Tibial nerve (tissue), 4 donors: ENCODE data around the gene FAM228A. TPM values are rescaled to one million over a fixed set of nuclear protein-coding genes. Genes with fewer than 3 reads are reported as not detected.

Source experiments
- DNase-seq, 2 donors: peaks; one replicate each; pipeline ENCODE4 v3.0.0-alpha.2; 2019; ENCODE audit warnings: low spot score in 2 of 2
- H3K27ac ChIP-seq, 4 donors: fragments of 200-600 bp; sonication (generic) in 3 of 4; one replicate each; pipeline ENCODE4 v1.5.1; 2017 to 2019; ENCODE audit warnings: mild to moderate bottlenecking in 1 of 4
- H3K27me3 ChIP-seq, 2 donors: fragments of 200-600 bp; sonication (generic) in 1 of 2; one replicate each; pipeline versions ENCODE4 v1.5.1 to v1.6.0; 2017 to 2019
- H3K36me3 ChIP-seq, 3 donors: fragments of 200-600 bp; sonication (generic); one replicate each; pipeline ENCODE4 v1.5.1; 2018 to 2019
- H3K4me1 ChIP-seq, 4 donors: fragments of 200-600 bp; sonication (generic) in 3 of 4; one replicate each; pipeline ENCODE4 v1.5.1; 2017 to 2019
- H3K4me3 ChIP-seq, 4 donors: fragments of 200-600 bp; sonication (generic) in 3 of 4; one replicate each; pipeline ENCODE4 v1.5.1; 2017 to 2019; ENCODE audit warnings: mild to moderate bottlenecking in 1 of 4, moderate library complexity in 1 of 4
- H3K9me3 ChIP-seq, 4 donors: fragments of 200-600 bp; sonication (generic) in 3 of 4; one replicate each; pipeline ENCODE4 v1.5.1; 2017 to 2019
- EP300 ChIP-seq, 2 donors: sonication (generic); formaldehyde crosslinking; IDR thresholded peaks; one replicate each; pipeline ENCODE4 v1.6.1; 2017; ENCODE audit warnings: antibody characterized with exemption in 2 of 2, mild to moderate bottlenecking in 1 of 2
- POLR2A ChIP-seq, 2 donors: fragments of 450-650 bp; IDR thresholded peaks; one replicate each; pipeline ENCODE4 v1.6.1; 2017; ENCODE audit warnings: antibody characterized with exemption in 2 of 2, mild to moderate bottlenecking in 2 of 2, moderate library complexity in 2 of 2
- WGBS, 2 donors: methylation state at CpG; one replicate each; pipeline ENCODE4 v1.1.5; 2018; 5-methylcytosine and 5-hydroxymethylcytosine counted together
- total RNA-seq, 4 donors: library from RNA; depleted of rRNA; stranded (reverse); fragments of >200 nt; gene quantifications; one replicate each; pipeline ENCODE4 v1.1.0, GENCODE V29; 2016
- TF ChIP-seq, protein P1 (sequence below), 5 experiments: fragments of 200-600 bp in 3 of 5; fragments of 450-650 bp in 2 of 5; sonication (generic) in 3 of 5; IDR thresholded peaks; one replicate each; pipeline ENCODE4 v1.5.1; 2016 to 2019; ENCODE audit warnings: antibody characterized with exemption in 5 of 5, mild to moderate bottlenecking in 3 of 5, moderate library complexity in 2 of 5

The FAM228A gene
- total RNA-seq, 4 donors from 2014 or later: 0.90 to 5.0 (median 3.3) TPM

DNA sequence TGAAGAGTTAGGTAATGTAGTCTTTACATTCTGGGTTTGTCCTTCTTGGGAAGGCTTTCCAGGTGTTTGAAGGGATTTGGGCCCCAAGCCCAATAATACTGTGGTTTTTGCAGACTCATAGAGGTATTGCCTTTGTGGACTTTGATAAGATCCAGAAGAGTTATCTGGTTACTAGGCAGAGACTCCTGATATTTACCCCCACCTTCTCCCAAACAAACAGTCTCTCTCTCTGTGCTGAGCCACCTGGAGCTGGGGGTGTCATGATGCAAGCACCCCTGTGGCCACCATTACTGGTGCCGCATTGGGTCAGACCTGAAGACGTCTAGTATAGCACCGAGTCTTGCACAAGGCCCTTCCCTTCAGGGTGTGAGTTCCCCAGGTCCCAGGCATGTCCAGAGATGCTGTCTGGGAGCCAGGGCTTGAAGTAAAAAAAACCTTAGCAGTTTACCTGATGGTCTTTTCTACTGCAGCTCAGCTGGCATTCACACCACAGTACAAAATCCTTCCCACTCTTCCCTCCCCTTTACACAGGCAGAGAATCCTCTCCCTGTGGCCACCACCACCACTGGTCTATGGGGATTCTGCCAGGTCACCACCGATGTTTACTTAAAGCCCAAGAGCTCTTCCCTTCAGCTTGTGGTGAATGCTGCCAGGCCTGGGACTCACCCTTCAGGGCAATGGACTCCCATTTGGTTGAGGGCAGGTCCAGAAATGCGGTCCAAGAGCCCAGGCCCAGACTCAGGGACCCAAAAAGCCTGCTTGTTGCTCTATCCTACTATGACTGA, 22.2 kb upstream of the FAM228A start:
- Histone ChIP-seq H3K4me1 (no peaks in the 10 kb centered on the region), H3K9me3 (peaks cover 0 to 9% (median under 1%) of the 10 kb centered on the region in 4 donors), H3K27ac (no peak overlapping the region), H3K27me3 (no peaks in the 10 kb centered on the region), H3K4me3 (no peak overlapping the region), H3K36me3 (peaks cover 0 to 75% (median 0%) of the 10 kb centered on the region in 3 donors)
- no peak for DNase-seq
- 87 to 95% methylated on average over 5 of the region's 5 CpGs for WGBS, 2 donors
- no peak for TF ChIP-seq EP300 (IDR thresholded peaks at IDR 0.05)
- TF ChIP-seq, protein P1, sequence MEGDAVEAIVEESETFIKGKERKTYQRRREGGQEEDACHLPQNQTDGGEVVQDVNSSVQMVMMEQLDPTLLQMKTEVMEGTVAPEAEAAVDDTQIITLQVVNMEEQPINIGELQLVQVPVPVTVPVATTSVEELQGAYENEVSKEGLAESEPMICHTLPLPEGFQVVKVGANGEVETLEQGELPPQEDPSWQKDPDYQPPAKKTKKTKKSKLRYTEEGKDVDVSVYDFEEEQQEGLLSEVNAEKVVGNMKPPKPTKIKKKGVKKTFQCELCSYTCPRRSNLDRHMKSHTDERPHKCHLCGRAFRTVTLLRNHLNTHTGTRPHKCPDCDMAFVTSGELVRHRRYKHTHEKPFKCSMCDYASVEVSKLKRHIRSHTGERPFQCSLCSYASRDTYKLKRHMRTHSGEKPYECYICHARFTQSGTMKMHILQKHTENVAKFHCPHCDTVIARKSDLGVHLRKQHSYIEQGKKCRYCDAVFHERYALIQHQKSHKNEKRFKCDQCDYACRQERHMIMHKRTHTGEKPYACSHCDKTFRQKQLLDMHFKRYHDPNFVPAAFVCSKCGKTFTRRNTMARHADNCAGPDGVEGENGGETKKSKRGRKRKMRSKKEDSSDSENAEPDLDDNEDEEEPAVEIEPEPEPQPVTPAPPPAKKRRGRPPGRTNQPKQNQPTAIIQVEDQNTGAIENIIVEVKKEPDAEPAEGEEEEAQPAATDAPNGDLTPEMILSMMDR (IDR thresholded peaks at IDR 0.05): no peak
- TF ChIP-seq POLR2A (IDR thresholded peaks at IDR 0.05): no peak

DNA sequence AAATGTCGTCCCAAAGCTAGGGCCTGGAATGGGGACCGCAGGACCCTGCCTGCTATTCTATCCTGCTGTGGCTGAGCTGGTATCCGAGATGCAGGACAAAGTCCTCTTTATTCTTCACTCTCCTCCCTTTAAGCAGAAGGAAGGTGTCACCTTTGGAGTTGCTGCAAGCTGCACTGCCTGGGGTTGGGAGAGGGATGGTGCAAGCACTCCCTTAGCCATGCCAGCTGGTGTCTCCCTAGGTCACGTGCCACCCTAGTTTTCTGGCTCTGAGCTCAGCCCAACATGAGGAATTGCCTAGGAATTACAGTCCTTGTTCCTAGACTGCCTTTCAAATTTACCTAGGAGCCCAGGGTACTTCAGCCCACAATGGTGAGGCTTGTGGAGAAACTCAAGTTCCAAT, 21.4 kb upstream of the FAM228A start:
- peaks cover 0 to under 1% (median 0%) of the 10 kb centered on the region in 4 donors for H3K9me3 ChIP-seq
- H3K4me3 ChIP-seq: no peak overlapping the region
- 70 to 77% methylated on average over 3 to 4 of the region's 4 CpGs for WGBS, 2 donors

DNA sequence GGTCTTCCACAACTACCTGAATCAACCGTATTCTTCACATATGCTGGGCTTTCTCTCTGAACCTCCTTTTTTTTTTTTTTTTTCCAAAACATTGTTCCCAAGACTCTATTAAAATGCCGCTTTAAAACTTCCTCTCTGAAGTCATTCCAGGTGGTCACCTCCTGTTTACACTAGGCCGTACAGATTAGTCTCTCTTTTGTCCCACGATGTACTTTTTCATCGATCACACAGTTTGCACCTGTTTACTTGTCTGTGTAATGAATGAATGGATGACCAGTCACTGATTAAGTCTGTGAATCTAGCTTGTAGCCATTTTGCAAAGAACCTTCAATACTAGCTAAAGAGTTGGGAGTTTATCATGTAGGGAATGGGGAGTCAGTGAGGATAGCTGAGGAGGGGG, 16.7 kb upstream of the FAM228A start:
- H3K36me3 ChIP-seq: peaks cover 0 to 66% (median 0%) of the 10 kb centered on the region in 3 donors
- no peak for DNase-seq
- TF ChIP-seq, protein P1 (IDR thresholded peaks at IDR 0.05): no peak
- TF ChIP-seq POLR2A (IDR thresholded peaks at IDR 0.05) (no peak), EP300 (IDR thresholded peaks at IDR 0.05) (no peak)
- no peak overlapping the region for H3K27ac ChIP-seq
- WGBS, 2 donors: 85 to 87% methylated on average over 5 of the region's 5 CpGs
- H3K4me1 ChIP-seq: no peaks in the 10 kb centered on the region
- H3K27me3 ChIP-seq: no peaks in the 10 kb centered on the region
- no peaks in the 10 kb centered on the region for H3K9me3 ChIP-seq
- no peak overlapping the region for H3K4me3 ChIP-seq

More for the DNA sequence above, 21.4 kb upstream of the FAM228A start:
- H3K4me1 ChIP-seq: no peaks in the 10 kb centered on the region
- no peaks in the 10 kb centered on the region for H3K27me3 ChIP-seq
- TF ChIP-seq EP300 (IDR thresholded peaks at IDR 0.05): no peak
- no peak for TF ChIP-seq POLR2A (IDR thresholded peaks at IDR 0.05)
- TF ChIP-seq, protein P1 (IDR thresholded peaks at IDR 0.05): no peak
- DNase-seq: no peak
- H3K27ac ChIP-seq: no peak overlapping the region
- peaks cover 0 to 69% (median 0%) of the 10 kb centered on the region in 3 donors for H3K36me3 ChIP-seq

DNA sequence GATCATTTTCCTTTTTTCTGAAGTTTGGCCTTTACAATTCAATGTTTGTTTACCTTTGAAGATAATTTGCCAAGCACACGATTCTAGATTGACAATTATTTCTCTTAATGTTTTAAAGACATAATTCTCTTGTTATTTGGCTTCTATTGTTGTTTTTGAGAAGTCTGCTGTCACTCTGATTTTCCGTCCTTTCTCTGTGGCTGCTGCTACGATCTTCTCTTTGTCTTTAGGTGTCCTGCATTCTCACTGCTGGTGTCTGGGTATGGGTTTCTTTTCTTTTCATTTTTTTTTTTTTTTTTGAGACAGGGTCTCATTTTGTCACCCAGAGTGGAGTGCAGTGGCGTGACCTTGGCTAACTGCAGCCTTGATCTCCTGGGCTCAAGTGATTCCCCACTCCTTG, 15.1 kb upstream of the FAM228A start:
- H3K27me3 ChIP-seq: no peaks in the 10 kb centered on the region
- H3K4me3 ChIP-seq: no peak overlapping the region
- no peak overlapping the region for H3K27ac ChIP-seq
- DNase-seq: no peak
- WGBS, 2 donors: 89 to 91% methylated on average over 4 of the region's 4 CpGs
- H3K36me3 ChIP-seq: peaks cover 0 to 55% (median 0%) of the 10 kb centered on the region in 3 donors
- no peaks in the 10 kb centered on the region for H3K4me1 ChIP-seq
- no peaks in the 10 kb centered on the region for H3K9me3 ChIP-seq
- TF ChIP-seq, protein P1 (IDR thresholded peaks at IDR 0.05): no peak
- no peak for TF ChIP-seq EP300 (IDR thresholded peaks at IDR 0.05)
- TF ChIP-seq POLR2A (IDR thresholded peaks at IDR 0.05): no peak

DNA sequence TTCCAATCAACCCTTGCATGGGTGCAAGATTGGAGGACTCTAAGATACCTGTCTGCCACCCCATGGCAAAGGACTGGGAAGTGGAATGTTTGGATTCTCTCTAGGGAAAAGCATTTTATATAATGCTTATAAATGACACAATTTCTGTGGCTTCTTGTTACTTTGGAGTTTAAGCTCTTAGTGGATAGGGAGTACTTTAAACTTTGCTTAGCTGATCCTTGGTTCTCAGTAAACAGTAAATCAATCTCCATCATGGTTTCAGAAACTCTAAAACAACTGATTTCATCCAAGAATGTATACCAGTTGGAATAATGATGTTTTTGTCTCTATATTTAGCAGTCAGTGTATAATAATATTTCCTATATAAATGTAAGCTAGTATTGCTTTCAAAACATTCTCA, 14.1 kb upstream of the FAM228A start:
- Histone ChIP-seq H3K27ac (no peak overlapping the region), H3K4me3 (no peak overlapping the region), H3K9me3 (no peaks in the 10 kb centered on the region), H3K36me3 (peaks cover 0 to 58% (median 0%) of the 10 kb centered on the region in 3 donors), H3K4me1 (no peaks in the 10 kb centered on the region), H3K27me3 (no peaks in the 10 kb centered on the region)
- no peak for DNase-seq
- TF ChIP-seq, protein P1 (IDR thresholded peaks at IDR 0.05): no peak
- TF ChIP-seq EP300 (IDR thresholded peaks at IDR 0.05) (no peak), POLR2A (IDR thresholded peaks at IDR 0.05) (no peak)
